Mesenchymal stem cell (in vitro differentiated cells and primary cell): ENCODE results near the gene AHNAK2.

Experiments
- DNase-seq: peaks from one replicate; pipeline ENCODE4 v3.0.0-alpha.2; 2013
- H2AFZ ChIP-seq: one replicate; pipeline ENCODE4 v1.6.1; 2013; ENCODE audit warnings: low read depth, mild to moderate bottlenecking, control low read depth, inconsistent platforms, low read length, moderate library complexity
- H2AK5ac ChIP-seq: 2 replicates; pipeline ENCODE4 v1.6.1; 2013; ENCODE audit warnings: low read length, moderate library complexity, mild to moderate bottlenecking, inconsistent platforms; ENCODE audit not compliant: severe bottlenecking
- H2BK120ac ChIP-seq: one replicate; pipeline ENCODE4 v1.6.1; 2013; ENCODE audit warnings: low read depth, mild to moderate bottlenecking, inconsistent platforms, low read length, moderate library complexity
- H2BK12ac ChIP-seq, 2 experiments: one replicate each; pipeline ENCODE4 v1.6.1; 2013; ENCODE audit warnings: inconsistent platforms in 2 of 2, low read length in 2 of 2, mild to moderate bottlenecking in 2 of 2, moderate library complexity in 2 of 2, control low read depth in 1 of 2
- H2BK15ac ChIP-seq: one replicate; pipeline ENCODE4 v1.6.1; 2013; ENCODE audit warnings: mild to moderate bottlenecking, low read depth, inconsistent platforms; ENCODE audit not compliant: poor library complexity, severe bottlenecking
- H2BK5ac ChIP-seq: 2 replicates; pipeline ENCODE4 v1.6.1; 2013; ENCODE audit warnings: low read depth, mild to moderate bottlenecking, low read length, control low read depth, inconsistent platforms; ENCODE audit not compliant: poor library complexity, severe bottlenecking
- H3K14ac ChIP-seq, 2 experiments: one replicate each; pipeline ENCODE4 v1.6.1; 2013; ENCODE audit warnings: inconsistent platforms in 2 of 2, low read length in 2 of 2, control low read depth in 1 of 2, mild to moderate bottlenecking in 1 of 2, moderate library complexity in 1 of 2
- H3K18ac ChIP-seq, 2 experiments: one replicate each; pipeline ENCODE4 v1.6.1; 2013; ENCODE audit warnings: inconsistent platforms in 2 of 2, low read length in 2 of 2, control low read depth in 1 of 2, low read depth in 1 of 2, mild to moderate bottlenecking in 1 of 2
- H3K23ac ChIP-seq, 2 experiments: one replicate each; pipeline ENCODE4 v1.6.1; 2013; ENCODE audit warnings: inconsistent platforms in 2 of 2, low read length in 2 of 2, mild to moderate bottlenecking in 2 of 2, moderate library complexity in 2 of 2, control low read depth in 1 of 2
- H3K27ac ChIP-seq: 2 replicates; pipeline ENCODE4 v1.5.1; 2013; ENCODE audit warnings: mild to moderate bottlenecking, moderate library complexity, low read length, control low read depth, inconsistent platforms; ENCODE audit not compliant: poor library complexity, severe bottlenecking
- H3K27me3 ChIP-seq, 2 experiments: 2 replicates each; pipeline versions ENCODE4 v1.6.1 to v1.7.0; 2013; ENCODE audit warnings: low read length in 2 of 2, mild to moderate bottlenecking in 2 of 2, moderate library complexity in 2 of 2, control low read depth in 1 of 2, inconsistent platforms in 1 of 2; ENCODE audit not compliant: control insufficient read depth in 1 of 2, insufficient read depth in 1 of 2
- H3K36me3 ChIP-seq, 2 experiments: 2 replicates each; pipeline versions ENCODE4 v1.6.1 to v1.7.0; 2013; ENCODE audit warnings: low read length in 2 of 2, control low read depth in 1 of 2, inconsistent platforms in 1 of 2, low read depth in 1 of 2, mild to moderate bottlenecking in 1 of 2; ENCODE audit not compliant: insufficient read depth in 2 of 2, control insufficient read depth in 1 of 2
- H3K4ac ChIP-seq, 2 experiments: one replicate each; pipeline ENCODE4 v1.6.1; 2013; ENCODE audit warnings: inconsistent platforms in 2 of 2, low read length in 2 of 2, mild to moderate bottlenecking in 2 of 2, moderate library complexity in 2 of 2, control low read depth in 1 of 2, low read depth in 1 of 2
- H3K4me1 ChIP-seq: 2 replicates; pipeline ENCODE4 v1.6.1; 2013; ENCODE audit warnings: low read depth, low read length, control low read depth; ENCODE audit not compliant: control insufficient read depth, insufficient read depth
- H3K4me2 ChIP-seq: 2 replicates; pipeline ENCODE4 v1.6.1; 2013; ENCODE audit warnings: low read length, mild to moderate bottlenecking, inconsistent platforms; ENCODE audit not compliant: poor library complexity, severe bottlenecking
- H3K4me3 ChIP-seq, 2 experiments: 2 replicates each; pipeline versions ENCODE4 v1.5.1 to v1.7.0; 2013; ENCODE audit warnings: low read length in 2 of 2, mild to moderate bottlenecking in 2 of 2, control low read depth in 1 of 2, low read depth in 1 of 2; ENCODE audit not compliant: insufficient read depth in 1 of 2
- H3K79me1 ChIP-seq: replicated peaks from 2 replicates; pipeline ENCODE4 v1.6.1; 2013; ENCODE audit warnings: mild to moderate bottlenecking, control low read depth, low read length, inconsistent platforms; ENCODE audit not compliant: poor library complexity, severe bottlenecking
- H3K9ac ChIP-seq: 2 replicates; pipeline ENCODE4 v1.7.0; 2013; ENCODE audit warnings: mild to moderate bottlenecking, low read length, moderate library complexity
- H3K9me3 ChIP-seq: 2 replicates; pipeline ENCODE4 v1.7.0; 2013; ENCODE audit warnings: mild to moderate bottlenecking, low read length; ENCODE audit not compliant: control insufficient read depth
- H4K8ac ChIP-seq: one replicate; pipeline ENCODE4 v1.6.1; 2013; ENCODE audit warnings: inconsistent platforms, mild to moderate bottlenecking, low read length, moderate library complexity
- H4K91ac ChIP-seq: one replicate; pipeline ENCODE4 v1.6.1; 2013; ENCODE audit warnings: mild to moderate bottlenecking, low read length, inconsistent platforms
- WGBS: methylation state at CpG from one replicate; pipeline ENCODE4 v1.1.7; 2013; ENCODE audit warnings: mixed read lengths; 5-methylcytosine and 5-hydroxymethylcytosine counted together

Gene AHNAK2

GRCh38 chr14:104957146-104958113 is 20.7 kb downstream of the AHNAK2 start:
- Histone ChIP-seq H2BK5ac (no peak overlapping the region), H3K18ac (no peak overlapping the region), H3K4ac (no peak overlapping the region), H3K9ac (no peak overlapping the region), H3K27me3 (no peaks in the 10 kb centered on the region), H3K4me1 (peaks cover 5% of the 10 kb centered on the region), H4K91ac (no peak overlapping the region), H2BK15ac (no peak overlapping the region), H3K23ac (no peak overlapping the region), H2AK5ac (no peak overlapping the region), H3K14ac (no peak overlapping the region), H3K4me3 (no peak overlapping the region), H3K27ac (no peak overlapping the region), H3K9me3 (no peaks in the 10 kb centered on the region), H2BK120ac (no peak overlapping the region), H4K8ac (no peak overlapping the region), H3K4me2 (no peak overlapping the region), H2AFZ (no peak overlapping the region), H3K36me3 (peaks cover 52 to 88% of the 10 kb centered on the region in 2 experiments), H3K79me1 (peaks cover 13% of the 10 kb centered on the region), H2BK12ac (no peak overlapping the region)
- WGBS: 86% methylated on average over 23 of the region's 25 CpGs
- no peak for DNase-seq

- H3K4me3 ChIP-seq: no peak overlapping the region
- H3K4ac ChIP-seq: no peak overlapping the region
- no peak overlapping the region for H2BK15ac ChIP-seq
- H3K23ac ChIP-seq: no peak overlapping the region
- no peak overlapping the region for H3K18ac ChIP-seq
- H2AK5ac ChIP-seq: no peak overlapping the region
- no peak overlapping the region for H3K4me2 ChIP-seq
- no peak overlapping the region for H2BK12ac ChIP-seq
- no peak for DNase-seq
- H4K91ac ChIP-seq: no peak overlapping the region
- no peak overlapping the region for H3K27ac ChIP-seq
- H3K79me1 ChIP-seq: peaks cover 9% of the 10 kb centered on the region
- H2BK5ac ChIP-seq: no peak overlapping the region
- H3K9ac ChIP-seq: no peak overlapping the region
- no peak overlapping the region for H2BK120ac ChIP-seq
- H4K8ac ChIP-seq: no peak overlapping the region
- H2AFZ ChIP-seq: no peak overlapping the region
- peaks cover 4% of the 10 kb centered on the region for H3K4me1 ChIP-seq
- no peaks in the 10 kb centered on the region for H3K9me3 ChIP-seq
- no peaks in the 10 kb centered on the region for H3K27me3 ChIP-seq
- peaks cover 60 to 88% of the 10 kb centered on the region in 2 experiments for H3K36me3 ChIP-seq
- no peak overlapping the region for H3K14ac ChIP-seq
- 87% methylated on average over 11 of the region's 14 CpGs for WGBS
Observed at GRCh38 chr14:104956290-104956890, 21.8 kb downstream of the AHNAK2 start.

GRCh38 chr14:104955396-104955770 is 22.8 kb downstream of the AHNAK2 start:
- H3K23ac ChIP-seq: no peak overlapping the region
- H4K8ac ChIP-seq: no peak overlapping the region
- H3K79me1 ChIP-seq: peaks cover 8% of the 10 kb centered on the region
- no peaks in the 10 kb centered on the region for H3K27me3 ChIP-seq
- H3K27ac ChIP-seq: no peak overlapping the region
- no peak overlapping the region for H2BK12ac ChIP-seq
- H3K18ac ChIP-seq: no peak overlapping the region
- peaks cover 63 to 86% of the 10 kb centered on the region in 2 experiments for H3K36me3 ChIP-seq
- no peak overlapping the region for H2BK15ac ChIP-seq
- H3K4me1 ChIP-seq: peaks cover 4% of the 10 kb centered on the region
- H2AK5ac ChIP-seq: no peak overlapping the region
- H3K4me2 ChIP-seq: no peak overlapping the region
- no peak overlapping the region for H3K4ac ChIP-seq
- no peak overlapping the region for H4K91ac ChIP-seq
- no peaks in the 10 kb centered on the region for H3K9me3 ChIP-seq
- H3K9ac ChIP-seq: no peak overlapping the region
- H2BK5ac ChIP-seq: no peak overlapping the region
- no peak overlapping the region for H2BK120ac ChIP-seq
- no peak overlapping the region for H3K14ac ChIP-seq
- no peak overlapping the region for H3K4me3 ChIP-seq
- no peak for DNase-seq
- WGBS: 98% methylated on average over 3 of the region's 3 CpGs
- no peak overlapping the region for H2AFZ ChIP-seq

GRCh38 chr14:104954746-104955395 is 23.3 kb downstream of the AHNAK2 start:
- Histone ChIP-seq H2BK15ac (no peak overlapping the region), H2BK5ac (no peak overlapping the region), H3K36me3 (peaks cover 68 to 85% of the 10 kb centered on the region in 2 experiments), H3K23ac (no peak overlapping the region), H3K9ac (no peak overlapping the region), H3K4me2 (no peak overlapping the region), H3K4me3 (no peak overlapping the region), H2BK12ac (no peak overlapping the region), H2AFZ (no peak overlapping the region), H3K79me1 (peaks cover 8% of the 10 kb centered on the region), H2AK5ac (no peak overlapping the region), H2BK120ac (no peak overlapping the region), H3K27ac (no peak overlapping the region), H3K4ac (no peak overlapping the region), H4K91ac (no peak overlapping the region), H3K9me3 (no peaks in the 10 kb centered on the region), H3K27me3 (no peaks in the 10 kb centered on the region), H3K14ac (no peak overlapping the region), H3K18ac (no peak overlapping the region), H4K8ac (no peak overlapping the region), H3K4me1 (peaks cover 4% of the 10 kb centered on the region)
- whole genome bisulfite sequencing: 93% methylated on average over 13 of the region's 13 CpGs
- DNase-seq: no peak
